HG03520 (cell line): ENCODE results near the gene CPNE2.
"Not testable (repeated sequence)": the region's sequence is repeated elsewhere in the genome, so short reads cannot be mapped to it uniquely, and the experiment has no call there.

Experiments used
- ATAC-seq: cut with Tn5 transposase; IDR thresholded peaks from one replicate; pipeline ENCODE4 v1.9.1; 2021; ENCODE audit warnings: mild to moderate bottlenecking, moderate library complexity; ENCODE audit not compliant: unreplicated experiment

The CPNE2 gene

GRCh38 chr16:57165483-57165882 lies 73.1 kb downstream of the CPNE2 start:
- ATAC-seq, result no peak

- ATAC-seq, result no peak
Measured at GRCh38 chr16:57165938-57166337, 73.6 kb downstream of the CPNE2 start.

GRCh38 chr16:57166451-57166850 lies 74.1 kb downstream of the CPNE2 start:
- ATAC-seq, result no peak

- ATAC-seq, result no peak
Measured at GRCh38 chr16:57166951-57167350, 74.6 kb downstream of the CPNE2 start.

- no peak for ATAC-seq
Measured at GRCh38 chr16:57167538-57167937, 75.2 kb downstream of the CPNE2 start.

- no peak for ATAC-seq
Measured at GRCh38 chr16:57167953-57168352, 75.6 kb downstream of the CPNE2 start.

GRCh38 chr16:57169327-57169726 lies 76.9 kb downstream of the CPNE2 start:
- no peak for ATAC-seq

GRCh38 chr16:57172721-57173290 lies 80.4 kb downstream of the CPNE2 start:
- ATAC-seq, result no peak

- ATAC-seq, result no peak
Measured at GRCh38 chr16:57175896-57176295, 83.5 kb downstream of the CPNE2 start.

- ATAC-seq, result no peak
Measured at GRCh38 chr16:57178196-57178595, 85.8 kb downstream of the CPNE2 start.

- no peak for ATAC-seq
Measured at GRCh38 chr16:57178793-57179212, 86.4 kb downstream of the CPNE2 start.

GRCh38 chr16:57179215-57179828 lies 86.9 kb downstream of the CPNE2 start:
- no peak for ATAC-seq

GRCh38 chr16:57184113-57184512 lies 91.7 kb downstream of the CPNE2 start:
- no peak for ATAC-seq

GRCh38 chr16:57184887-57185445 lies 92.6 kb downstream of the CPNE2 start:
- ATAC-seq, result no peak

GRCh38 chr16:57185446-57185944 lies 93.1 kb downstream of the CPNE2 start:
- ATAC-seq, result peak; percentile 26

- ATAC-seq, result peak; percentile 85
Measured at GRCh38 chr16:57185945-57186871, 93.8 kb downstream of the CPNE2 start, which contains the start of the genes PSME3IP1 and RSPRY1. TSS of gene PSME3IP1 (minus strand) at chr16:57186039. CDS start at chr16:57173854, 12,185 bp downstream. TSS of gene RSPRY1 (plus strand) at chr16:57186329. CDS start at chr16:57204659, 18,330 bp downstream.

- no peak for ATAC-seq
Measured at GRCh38 chr16:57186872-57187854, 94.8 kb downstream of the CPNE2 start.

- ATAC-seq, result not testable (repeated sequence)
Measured at GRCh38 chr16:57187902-57188710, 95.7 kb downstream of the CPNE2 start.

GRCh38 chr16:57188711-57189002 lies 96.3 kb downstream of the CPNE2 start:
- no peak for ATAC-seq
